NCI-H2196 (cell line): ENCODE measurements around the gene MSH3.
"Not testable (repeated sequence)": the region's sequence is repeated elsewhere in the genome, so short reads cannot be mapped to it uniquely, and the experiment has no call there.

Experiments used
- DNase-seq: peaks from one replicate; lab custom pipeline; 2025; ENCODE audit not compliant: unreplicated experiment; lab: John Stamatoyannopoulos, UW

Gene MSH3

DNA sequence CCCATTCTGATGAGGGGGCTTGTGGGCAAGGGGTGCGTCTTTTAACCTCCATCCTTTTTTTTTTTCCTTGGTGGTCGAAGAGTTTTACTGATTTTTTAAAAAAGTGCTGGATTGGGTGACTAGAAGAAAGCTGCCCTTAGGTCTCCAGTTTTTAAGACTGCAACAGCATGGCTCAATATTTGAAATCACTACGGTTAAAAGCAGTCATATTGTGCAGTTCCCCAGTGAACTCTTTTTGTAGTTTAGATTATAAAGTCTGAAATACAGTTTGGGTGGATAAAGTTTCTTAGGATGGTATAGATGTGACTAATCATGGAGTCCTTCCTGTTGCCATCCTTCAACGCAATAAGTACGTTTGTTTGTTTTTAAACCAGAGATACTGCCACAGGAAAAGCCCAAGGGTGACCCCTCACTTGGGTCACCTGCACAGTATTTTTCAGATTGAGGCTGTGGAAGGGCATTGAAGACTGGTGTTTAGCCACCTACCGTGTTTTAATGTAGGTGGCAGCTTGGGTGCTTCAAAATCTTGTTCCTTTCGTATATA, 851 bp downstream of the MSH3 start:
- no peak for DNase-seq

DNA sequence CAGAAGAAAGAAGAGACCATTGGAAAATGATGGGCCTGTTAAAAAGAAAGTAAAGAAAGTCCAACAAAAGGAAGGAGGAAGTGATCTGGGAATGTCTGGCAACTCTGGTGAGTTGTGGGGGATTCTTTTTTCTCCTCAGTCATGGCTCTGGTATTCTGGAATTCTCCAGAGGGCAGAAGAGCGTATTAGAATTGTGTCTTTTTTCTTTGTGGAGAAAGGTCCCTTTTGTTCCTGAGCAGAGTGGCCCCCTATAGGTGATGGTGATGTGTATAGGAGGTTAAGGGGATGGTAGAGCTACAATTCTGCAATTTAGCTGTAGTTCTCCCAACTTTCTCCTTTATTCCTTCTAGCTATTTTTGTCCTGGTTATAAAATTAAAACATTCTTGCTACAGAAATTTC, 2.0 kb downstream of the MSH3 start:
- DNase-seq, result no peak

DNA sequence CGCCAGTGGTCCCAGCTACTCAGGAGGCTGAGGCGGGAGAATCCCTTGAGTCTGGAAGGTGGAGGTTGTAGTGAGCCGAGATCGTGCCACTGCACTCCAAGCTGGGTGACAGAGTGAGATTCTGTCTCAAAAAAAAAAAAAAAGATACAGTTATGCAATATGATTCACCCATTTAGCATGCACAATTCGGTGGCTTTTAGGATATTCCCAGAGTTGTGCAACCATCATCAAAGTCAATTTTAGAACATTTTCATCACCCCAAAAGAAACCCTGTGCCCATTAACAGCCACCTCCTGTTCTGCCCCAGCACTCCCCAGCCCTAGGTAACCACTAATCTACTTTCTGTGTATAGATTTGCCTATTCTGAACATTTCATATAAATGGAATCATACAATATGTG, 4.7 kb downstream of the MSH3 start:
- no peak for DNase-seq

DNA sequence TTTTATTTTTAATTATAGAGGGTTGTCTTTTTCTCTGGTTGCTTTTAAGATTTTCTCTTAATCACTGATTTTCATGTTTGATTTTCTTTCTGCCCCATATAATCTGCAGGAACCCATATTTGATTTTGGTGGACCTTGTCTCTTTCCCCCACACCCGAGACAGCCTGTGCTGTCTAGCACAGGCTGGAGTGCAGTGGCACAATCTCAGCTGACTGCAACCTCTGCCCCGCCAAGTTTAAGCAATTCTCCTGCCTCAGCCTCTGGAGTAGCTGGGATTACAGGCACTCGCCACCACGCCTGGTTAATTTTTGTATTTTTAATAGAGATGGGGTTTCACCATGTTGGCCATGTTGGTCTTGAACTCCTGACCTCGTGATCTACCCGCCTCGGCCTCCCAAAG, 6.2 kb downstream of the MSH3 start:
- DNase-seq, result not testable (repeated sequence)

DNA sequence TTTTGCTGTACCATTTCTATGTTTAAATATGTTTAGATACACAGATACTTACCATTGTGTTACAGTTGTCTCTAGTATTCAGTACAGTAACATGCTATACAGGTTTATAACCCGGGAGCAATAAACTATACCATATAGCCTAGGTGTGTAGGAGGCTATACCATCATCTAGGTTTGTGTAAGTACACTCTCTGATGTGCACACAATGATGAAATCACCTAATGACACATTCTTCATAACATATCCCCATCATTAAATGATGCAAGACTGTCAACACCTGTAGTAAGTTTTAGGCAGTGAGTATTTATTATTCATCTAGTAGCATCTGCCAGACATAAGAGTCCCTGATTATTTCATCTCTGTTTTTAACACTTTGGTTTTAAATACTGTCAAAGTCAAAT, 7.7 kb downstream of the MSH3 start:
- no peak for DNase-seq

DNA sequence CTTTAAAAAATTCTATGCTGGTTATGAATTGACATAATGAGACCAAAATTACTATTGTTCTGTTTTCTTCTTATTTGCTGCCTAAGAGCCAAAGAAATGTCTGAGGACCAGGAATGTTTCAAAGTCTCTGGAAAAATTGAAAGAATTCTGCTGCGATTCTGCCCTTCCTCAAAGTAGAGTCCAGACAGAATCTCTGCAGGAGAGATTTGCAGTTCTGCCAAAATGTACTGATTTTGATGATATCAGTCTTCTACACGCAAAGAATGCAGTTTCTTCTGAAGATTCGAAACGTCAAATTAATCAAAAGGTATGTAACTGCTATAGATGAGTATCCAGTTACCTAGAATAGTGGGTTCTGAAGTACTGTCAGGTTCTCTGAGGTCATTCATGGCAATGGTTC, 10.6 kb downstream of the MSH3 start:
- DNase-seq, result no peak

DNA sequence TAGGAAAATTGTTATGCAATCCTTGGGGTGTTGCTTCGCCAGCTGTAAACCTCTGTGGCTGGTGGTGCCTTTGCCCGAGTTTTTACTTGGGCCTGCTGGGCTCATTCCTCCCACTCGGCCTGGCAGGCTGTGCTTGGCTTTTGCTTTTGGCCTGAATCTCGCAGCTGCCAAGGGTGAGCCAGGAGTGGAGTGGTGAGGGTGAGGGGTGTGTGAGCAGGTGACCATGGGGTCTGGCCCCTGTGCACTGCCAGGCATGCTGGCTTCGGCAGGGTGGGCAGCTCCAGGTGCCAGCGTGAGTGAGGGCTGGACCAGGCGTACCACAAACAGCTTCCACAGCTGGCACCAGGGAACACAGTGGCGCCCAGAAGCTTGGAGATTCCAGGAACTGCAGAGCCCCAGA, 12.9 kb downstream of the MSH3 start:
- no peak for DNase-seq

DNA sequence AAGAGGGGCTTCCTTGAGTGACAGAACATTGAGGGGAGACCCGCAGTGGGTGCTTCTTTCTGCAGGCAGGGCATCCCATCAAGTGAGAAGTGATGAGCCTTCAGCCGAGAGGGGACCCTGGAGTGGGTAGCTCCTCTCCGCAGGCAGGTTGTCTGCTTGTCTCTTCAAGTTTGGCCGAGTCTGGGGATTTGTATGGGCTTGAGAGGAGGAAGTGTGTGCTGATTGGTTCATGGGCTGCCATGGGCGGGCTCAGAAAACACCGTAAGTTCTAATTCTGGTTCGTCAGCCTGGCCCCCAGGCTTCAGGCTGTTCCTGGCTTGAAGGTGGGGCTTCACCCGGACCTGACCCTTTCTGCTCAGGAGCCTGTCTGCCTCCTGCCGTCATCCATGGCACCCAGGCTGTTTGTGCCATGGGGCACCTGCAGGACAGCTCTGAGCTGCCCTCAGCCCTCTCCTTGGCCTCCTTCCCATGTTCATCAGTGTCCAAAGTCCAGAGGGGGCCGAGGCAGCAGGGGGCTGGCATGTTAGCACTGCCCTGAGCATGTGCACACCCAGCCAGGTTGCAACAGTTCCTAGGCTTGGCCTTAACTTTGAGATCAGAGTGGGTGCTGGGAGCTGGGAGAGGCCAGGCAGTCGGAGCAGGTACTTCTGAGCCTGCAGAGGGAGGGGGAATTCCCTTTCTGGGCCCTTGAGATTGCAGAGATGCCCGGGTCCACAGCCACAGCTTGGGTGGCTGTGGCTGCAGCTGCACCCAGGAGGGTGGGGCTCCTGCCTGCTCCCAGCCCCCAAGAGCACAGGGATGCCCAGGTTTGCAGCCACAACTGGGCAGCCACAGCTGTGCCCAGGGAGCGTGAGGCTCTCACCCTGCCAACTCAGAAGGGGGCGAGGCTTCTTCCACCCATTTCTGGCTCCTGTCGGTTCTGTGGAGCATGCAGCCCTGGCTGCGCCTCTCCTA, 13.8 kb downstream of the MSH3 start:
- no peak for DNase-seq

DNA sequence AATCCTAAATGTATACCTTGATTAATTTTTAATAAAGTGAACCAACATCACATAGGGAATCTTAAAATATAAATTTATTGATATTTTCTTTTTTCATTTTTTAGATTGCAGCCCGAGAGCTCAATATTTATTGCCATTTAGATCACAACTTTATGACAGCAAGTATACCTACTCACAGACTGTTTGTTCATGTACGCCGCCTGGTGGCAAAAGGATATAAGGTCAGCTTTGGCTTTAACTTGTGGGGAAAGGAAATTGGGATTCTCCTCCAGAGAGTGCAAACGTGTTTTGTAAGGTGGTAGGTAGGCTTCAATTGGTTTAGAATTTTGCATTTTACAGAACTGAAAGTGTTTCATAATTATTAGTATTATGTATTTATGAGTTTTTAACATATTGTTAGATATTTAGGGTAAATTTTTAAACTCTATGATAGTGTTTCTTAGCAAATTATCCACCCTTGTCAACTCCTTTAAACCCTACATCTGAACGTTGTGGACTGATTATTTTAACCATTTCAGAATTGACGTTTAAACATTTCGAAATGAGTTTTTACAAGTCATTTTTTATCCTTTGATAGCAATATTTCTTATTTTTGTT, 17.8 kb downstream of the MSH3 start:
- peak; percentile 52 for DNase-seq

DNA sequence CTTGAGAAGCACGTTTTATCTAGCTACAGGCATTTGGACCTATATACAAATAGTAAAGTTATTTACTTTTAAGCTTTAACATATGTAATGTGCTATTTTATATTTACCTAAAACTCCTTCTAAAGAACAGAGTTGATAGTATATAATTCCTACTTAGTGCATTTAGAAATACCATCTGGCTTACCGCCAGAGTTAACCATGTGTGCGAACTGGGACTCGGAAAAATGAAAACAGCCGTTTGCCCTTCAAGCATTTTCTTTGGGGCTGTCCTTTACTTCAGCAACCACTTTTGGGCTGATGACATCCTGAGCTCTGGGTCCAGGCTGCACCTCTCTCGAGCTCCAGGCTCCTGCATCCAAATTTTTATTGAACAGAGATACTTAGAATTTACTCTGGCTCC, 22.3 kb downstream of the MSH3 start:
- no peak for DNase-seq

DNA sequence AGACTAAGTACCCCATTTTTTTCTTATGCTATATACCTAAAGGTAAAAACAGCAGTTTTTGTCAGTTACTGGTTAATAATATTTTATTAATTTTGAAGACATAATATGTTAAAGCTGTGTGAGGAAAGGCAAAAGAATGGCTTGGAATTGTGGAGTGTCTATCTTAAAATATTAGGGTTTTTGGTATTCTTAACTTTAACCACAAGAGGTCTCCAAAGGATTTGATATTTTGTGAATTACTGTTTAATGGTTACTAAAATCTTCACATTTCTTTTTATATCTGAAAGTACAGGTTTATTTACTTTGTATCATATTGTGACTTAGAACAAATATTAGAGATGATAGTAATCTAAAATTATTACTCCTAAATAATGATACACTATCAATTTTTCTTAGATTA, 32.3 kb downstream of the MSH3 start:
- no peak for DNase-seq

DNA sequence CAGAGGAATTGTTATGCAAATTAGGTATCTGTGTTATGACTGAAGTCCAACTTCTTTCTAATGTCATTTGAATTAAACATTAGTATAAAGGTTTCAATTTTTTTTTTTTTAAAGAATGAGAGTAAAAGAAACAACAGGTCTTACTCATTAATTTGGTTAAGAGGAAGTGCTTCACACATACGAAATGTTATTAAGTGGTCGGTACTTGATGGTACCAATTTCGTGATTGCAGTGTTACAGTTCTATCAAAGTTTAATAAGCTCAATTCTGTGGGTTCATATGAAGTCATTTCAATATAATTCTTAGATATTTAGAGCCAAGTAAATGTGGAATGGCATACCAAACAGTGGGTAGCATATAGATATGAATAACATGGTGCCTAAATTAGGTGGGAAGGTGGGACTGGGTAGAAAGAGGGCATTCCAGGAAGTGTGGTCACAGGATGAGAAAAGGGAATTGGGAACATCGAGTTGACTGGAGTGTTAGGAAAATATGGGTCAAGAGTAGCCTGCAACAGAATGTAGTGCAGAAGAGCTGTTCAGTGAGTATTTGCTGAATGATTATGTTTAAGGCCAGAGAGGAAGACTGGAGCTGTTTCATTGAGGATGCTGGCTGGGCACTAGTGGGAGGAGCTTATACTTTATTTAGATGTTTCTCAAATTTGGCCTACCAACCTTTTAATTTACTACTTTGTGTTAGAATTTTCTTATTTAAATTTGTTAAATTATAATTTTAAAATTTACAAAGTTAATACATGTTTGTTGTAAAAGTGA, 34.4 kb downstream of the MSH3 start:
- DNase-seq, result no peak

DNA sequence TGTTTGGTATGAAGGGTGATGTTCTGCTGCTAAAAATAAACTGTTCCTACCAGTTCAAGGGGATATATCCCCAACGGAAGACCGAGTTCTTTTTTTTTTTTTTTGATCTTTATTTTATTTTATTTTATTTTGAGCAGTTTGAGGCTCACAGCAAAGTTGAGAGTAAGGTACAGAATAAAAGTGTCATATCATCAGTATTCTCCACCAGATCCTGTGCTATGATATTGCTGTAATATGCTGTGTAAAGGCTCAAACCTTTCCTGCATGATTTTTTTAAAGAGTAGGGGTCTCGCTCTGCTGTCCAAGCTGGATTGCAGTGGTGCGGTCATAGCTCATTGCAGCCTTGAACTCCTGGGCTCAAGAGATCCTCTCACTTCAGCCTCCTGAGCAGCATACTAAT, 35.2 kb downstream of the MSH3 start:
- no peak for DNase-seq

DNA sequence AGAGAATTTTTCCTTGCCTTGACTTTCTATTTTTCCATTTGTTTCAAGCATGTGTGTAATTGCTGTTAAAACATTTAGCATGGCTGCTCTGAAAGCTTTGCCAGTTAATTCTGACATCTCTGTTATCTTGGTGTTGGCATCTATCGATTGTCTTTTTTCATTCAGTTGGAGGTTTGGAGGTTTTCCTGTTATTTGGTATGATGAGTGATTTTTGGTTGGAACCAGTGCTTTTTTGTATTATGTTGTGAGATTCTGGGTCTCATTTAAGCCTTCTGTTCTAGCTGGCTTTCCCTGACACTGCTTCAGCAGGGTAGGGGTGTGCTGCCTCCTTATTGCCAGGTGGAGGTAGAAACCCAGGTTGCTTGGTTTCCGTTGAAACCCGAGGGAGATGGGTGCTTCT, 41.2 kb downstream of the MSH3 start:
- no peak for DNase-seq

DNA sequence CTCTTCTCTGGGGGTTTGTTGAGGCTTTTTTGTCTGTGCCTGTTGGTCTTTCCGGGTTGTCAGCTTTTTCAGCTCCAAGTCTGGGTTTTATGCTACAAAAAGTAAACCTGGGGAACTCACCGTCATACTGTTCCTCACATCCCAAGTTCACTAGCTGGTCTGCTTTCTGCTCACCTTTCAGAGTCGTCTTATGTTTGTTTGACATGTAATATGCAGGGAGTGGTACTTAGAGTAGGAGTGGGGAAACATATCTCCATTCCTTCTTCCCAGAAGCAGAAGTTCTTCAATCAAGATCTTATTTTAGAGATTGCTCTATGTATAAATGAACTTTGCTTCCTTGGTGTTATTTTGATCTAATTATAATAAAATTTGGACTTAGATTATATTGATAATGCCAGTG, 42.0 kb downstream of the MSH3 start:
- DNase-seq, result no peak

DNA sequence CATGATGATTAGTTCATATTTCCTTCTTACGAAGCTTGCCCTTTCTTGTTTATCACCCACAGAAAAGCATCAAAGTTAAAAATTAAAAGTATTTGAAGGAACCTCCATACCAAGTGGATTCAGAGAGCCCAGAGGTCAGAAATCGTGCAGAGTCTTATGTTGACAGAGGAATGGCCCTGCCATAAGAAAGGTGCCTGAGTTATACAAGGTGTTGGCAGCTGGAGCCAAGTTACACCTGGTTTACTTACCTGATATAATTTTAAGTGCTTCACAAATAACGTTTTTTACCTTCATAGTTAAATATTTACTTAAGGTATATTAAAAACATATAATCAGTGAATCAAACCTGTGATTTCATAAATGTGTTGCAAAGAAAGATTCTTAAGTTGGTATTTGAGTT, 42.6 kb downstream of the MSH3 start:
- DNase-seq, result no peak

DNA sequence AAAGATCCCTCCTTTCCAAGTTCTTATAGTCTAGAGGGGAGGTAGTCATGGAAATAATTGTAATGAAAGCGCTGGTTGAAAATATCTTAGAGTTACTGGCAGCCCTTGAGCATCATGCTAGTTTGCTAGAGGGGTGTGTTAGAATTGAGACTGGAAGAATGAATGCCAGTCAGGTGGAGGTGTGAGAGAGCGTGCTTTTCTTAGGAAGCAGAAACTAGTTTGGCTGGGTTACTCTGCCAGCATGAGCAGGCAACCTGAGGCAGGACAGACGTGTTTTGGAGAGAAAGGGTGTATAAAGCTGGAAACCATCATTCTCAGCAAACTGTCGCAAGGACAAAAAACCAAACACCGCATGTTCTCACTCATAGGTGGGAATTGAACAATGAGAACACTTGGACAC, 43.9 kb downstream of the MSH3 start:
- DNase-seq, result no peak

DNA sequence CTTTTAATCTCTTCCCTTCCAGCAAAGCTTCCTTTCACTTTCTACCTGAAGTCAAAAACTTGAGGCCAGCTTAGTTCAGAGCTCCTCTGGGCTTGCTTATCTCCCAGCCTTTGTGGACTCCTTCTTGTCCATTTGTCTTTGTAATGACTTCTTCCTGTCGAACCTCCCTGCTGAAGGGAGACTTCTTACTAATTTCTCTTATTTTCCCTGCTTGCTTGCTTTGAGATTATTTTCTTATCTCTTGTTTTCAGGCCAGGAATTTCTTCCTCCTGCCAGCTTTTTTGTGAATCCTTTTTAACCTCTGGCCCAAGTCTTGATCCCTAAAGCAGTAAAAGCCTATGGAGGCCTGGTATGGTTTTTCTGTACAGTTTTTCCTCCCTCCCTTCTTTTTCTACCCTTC, 47.1 kb downstream of the MSH3 start:
- no peak for DNase-seq

DNA sequence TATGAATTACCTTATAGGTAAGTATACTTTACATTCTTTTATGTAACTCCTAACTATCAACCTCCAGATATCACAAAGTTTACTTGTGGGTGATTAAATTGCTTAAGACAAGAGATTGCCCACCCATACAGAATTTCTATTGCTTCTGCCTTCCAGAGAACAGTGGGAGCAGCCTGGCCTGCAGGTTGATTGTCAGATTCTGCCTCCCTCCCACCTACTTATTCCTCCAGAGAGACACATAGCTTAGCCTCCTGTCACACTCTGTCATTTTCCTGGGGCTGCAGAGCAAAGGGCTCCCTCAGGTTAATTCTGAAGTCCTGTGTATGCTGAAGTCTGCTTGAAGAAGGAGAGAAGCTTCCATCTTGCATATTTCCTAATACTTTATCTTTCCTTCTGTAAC, 48.8 kb downstream of the MSH3 start:
- no peak for DNase-seq

DNA sequence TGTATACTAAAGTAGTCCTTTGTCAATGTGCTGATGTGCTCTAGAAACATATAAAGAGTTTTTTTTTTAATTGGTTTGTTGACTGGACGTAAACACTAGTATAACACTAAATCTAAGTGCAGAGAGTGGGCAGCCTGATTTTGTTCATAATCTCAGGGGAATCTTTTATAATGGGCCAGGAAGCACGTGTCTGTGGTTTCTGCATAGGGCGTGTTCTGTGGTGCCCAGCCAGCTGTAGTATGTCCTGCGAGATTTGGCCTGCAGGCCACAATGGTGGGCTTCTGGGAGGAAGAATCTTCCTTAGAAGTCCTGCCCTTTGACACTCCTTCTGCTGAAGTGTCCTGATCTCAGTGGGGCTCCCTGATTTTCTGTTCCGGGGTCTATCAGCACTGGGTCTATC, 49.3 kb downstream of the MSH3 start:
- DNase-seq, result no peak

DNA sequence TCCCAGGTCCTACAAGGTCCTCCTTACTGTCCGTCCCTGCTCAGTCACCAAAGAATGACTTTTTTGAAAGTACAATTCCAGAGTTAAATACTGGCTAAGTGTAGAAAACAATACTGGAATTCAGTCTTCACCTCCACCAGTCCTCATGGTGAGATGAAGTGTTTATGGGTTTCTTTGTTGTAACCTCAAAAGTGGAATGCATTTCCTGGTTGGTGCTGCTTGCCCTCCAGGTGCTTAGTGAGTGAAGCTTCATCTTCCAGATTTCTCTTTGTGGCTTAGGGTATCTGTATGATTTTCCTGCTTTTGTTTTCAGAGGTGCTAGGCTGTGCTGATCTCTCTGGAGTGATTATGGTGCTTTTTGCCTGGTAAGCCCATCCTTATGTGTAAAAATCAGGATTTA, 49.8 kb downstream of the MSH3 start:
- DNase-seq, result no peak
